Gastroesophageal sphincter (tissue), 4 donors: Measurements from ENCODE around the gene CACNG4. TPM values are rescaled to one million over a fixed set of nuclear protein-coding genes. Genes with fewer than 3 reads are reported as not detected.

Source experiments
- ATAC-seq: fragments of 150-250 bp; one replicate; pipeline ENCODE4 v1.9.1; 2016; ENCODE audit warnings: mild to moderate bottlenecking, moderate library complexity
- H3K27ac ChIP-seq, 4 donors: fragments of 200-600 bp; sonication (generic) in 3 of 4; 1 replicate in 3 of 4; 2 replicates in 1 of 4; pipeline ENCODE4 v1.5.1; 2016 to 2019
- H3K27me3 ChIP-seq: fragments of 200-600 bp; sonication (generic); one replicate; pipeline ENCODE4 v1.5.1; 2019
- H3K36me3 ChIP-seq, 2 donors: fragments of 200-600 bp; sonication (generic); one replicate each; pipeline ENCODE4 v1.5.1; 2019; ENCODE audit warnings: control low read depth in 1 of 2
- H3K4me1 ChIP-seq, 3 donors: fragments of 200-600 bp; sonication (generic); 1 replicate in 2 of 3; 2 replicates in 1 of 3; pipeline ENCODE4 v1.5.1; 2016 to 2019; ENCODE audit warnings: control low read depth in 2 of 3
- H3K4me3 ChIP-seq, 2 donors: fragments of 200-600 bp; sonication (generic); one replicate each; pipeline ENCODE4 v1.5.1; 2019; ENCODE audit warnings: mild to moderate bottlenecking in 1 of 2, moderate library complexity in 1 of 2
- H3K9me3 ChIP-seq, 3 donors: fragments of 200-600 bp; sonication (generic); one replicate each; pipeline ENCODE4 v1.5.1; 2017 to 2019; ENCODE audit warnings: control low read depth in 2 of 3
- EP300 ChIP-seq: sonication (generic); formaldehyde crosslinking; IDR thresholded peaks from one replicate; pipeline ENCODE4 v1.6.1; 2017; ENCODE audit warnings: antibody characterized with exemption, mild to moderate bottlenecking
- POLR2A ChIP-seq, 2 donors: fragments of 450-650 bp; IDR thresholded peaks; one replicate each; pipeline ENCODE4 v1.6.1; 2017; ENCODE audit warnings: antibody characterized with exemption in 2 of 2, mild to moderate bottlenecking in 2 of 2, moderate library complexity in 1 of 2
- POLR2AphosphoS5 ChIP-seq: sonication (generic); formaldehyde crosslinking; IDR thresholded peaks from one replicate; pipeline ENCODE4 v1.6.1; 2017; ENCODE audit warnings: antibody characterized with exemption
- WGBS, 2 donors: methylation state at CpG; one replicate each; pipeline ENCODE4 v1.1.5; 2018; ENCODE audit warnings: low coverage in 1 of 2; 5-methylcytosine and 5-hydroxymethylcytosine counted together
- total RNA-seq, 4 donors: library from RNA; depleted of rRNA; stranded (reverse); fragments of >200 nt; gene quantifications; one replicate each; pipeline ENCODE4 v1.1.0, GENCODE V29; 2016
- TF ChIP-seq, protein P1 (sequence below), 4 experiments: fragments of 200-600 bp in 2 of 4; fragments of 450-650 bp in 2 of 4; sonication (generic) in 1 of 4; IDR thresholded peaks; one replicate each; pipeline ENCODE4 v1.5.1; 2017 to 2019; ENCODE audit warnings: antibody characterized with exemption in 4 of 4, mild to moderate bottlenecking in 2 of 4, moderate library complexity in 2 of 4

The CACNG4 gene
- total RNA-seq, 4 donors from 2014 or later: 0.13 to 13.5 (median 2.1) TPM; not detected in 1

DNA sequence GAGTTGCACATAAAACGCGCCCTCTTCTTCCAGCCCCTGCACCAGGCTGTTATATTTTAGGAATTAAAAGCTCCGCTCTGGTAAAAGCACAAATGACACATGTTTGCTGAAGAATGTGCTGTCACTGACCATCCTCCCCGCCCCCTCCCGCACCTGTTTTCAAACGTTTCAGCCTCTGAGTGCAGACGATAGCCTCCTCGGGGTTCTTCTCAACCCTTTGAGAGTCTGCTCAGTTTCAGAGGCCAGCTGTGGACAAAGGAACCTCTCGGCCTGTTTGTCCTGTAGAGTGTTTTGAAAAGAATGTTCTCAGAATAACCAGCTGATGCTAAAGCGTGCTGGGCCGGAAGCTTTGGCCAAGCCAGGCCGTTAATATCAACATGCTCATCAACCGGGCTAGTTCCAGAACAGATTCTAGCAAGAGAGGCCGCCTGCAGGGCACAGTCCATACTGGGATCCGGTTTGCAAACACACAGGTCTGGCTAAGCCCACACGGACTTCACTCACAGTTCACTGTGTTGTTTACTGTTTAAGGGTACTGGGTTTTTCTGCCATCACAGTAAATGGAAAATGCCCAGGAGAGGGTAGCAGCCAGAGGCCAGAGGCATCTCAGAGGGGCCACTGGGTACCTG lies 6.4 kb upstream of the CACNG4 start:
- peak; percentile 84 for ATAC-seq

DNA sequence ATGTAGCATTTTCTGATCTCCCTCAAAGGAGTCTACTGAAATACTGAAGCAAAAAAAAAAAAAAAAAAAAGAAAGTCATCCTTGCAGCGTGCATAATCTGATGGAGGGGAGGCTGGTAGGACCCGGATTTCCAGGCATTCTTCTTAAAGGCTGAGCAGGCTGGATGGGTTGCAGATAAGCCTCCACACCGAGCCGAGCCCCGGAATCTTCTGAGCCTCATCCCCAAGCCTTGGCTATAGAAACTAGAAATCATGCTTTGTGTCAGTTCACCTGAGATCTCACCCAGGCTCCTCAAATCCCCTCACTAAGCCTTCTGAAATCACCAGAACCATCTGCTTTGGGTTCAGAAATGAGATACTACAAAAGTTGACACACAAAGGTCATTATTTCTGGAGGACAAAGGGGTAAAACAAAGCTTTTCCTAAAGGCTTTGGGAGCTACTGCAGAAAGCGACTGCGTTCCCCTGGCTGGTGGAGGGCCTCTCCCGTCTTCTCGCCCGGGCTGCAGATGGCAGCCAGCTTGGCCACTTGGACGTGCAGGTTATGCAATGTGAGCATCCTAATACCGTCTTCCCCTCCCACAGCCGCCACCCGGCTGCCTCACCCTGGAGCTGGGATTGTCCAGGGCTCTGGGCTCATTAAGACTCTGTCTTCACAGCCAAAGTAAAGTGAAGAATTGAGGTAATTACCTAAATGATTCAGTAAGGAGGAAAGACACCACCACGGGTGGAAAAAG lies 4.7 kb upstream of the CACNG4 start:
- H3K36me3 ChIP-seq: no peaks in the 10 kb centered on the region
- TF ChIP-seq EP300 (no peak), POLR2A (IDR thresholded peaks at IDR 0.05) (no peak), POLR2AphosphoS5 (no peak)
- TF ChIP-seq, protein P1, sequence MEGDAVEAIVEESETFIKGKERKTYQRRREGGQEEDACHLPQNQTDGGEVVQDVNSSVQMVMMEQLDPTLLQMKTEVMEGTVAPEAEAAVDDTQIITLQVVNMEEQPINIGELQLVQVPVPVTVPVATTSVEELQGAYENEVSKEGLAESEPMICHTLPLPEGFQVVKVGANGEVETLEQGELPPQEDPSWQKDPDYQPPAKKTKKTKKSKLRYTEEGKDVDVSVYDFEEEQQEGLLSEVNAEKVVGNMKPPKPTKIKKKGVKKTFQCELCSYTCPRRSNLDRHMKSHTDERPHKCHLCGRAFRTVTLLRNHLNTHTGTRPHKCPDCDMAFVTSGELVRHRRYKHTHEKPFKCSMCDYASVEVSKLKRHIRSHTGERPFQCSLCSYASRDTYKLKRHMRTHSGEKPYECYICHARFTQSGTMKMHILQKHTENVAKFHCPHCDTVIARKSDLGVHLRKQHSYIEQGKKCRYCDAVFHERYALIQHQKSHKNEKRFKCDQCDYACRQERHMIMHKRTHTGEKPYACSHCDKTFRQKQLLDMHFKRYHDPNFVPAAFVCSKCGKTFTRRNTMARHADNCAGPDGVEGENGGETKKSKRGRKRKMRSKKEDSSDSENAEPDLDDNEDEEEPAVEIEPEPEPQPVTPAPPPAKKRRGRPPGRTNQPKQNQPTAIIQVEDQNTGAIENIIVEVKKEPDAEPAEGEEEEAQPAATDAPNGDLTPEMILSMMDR (IDR thresholded peaks at IDR 0.05): no peak
- no peaks in the 10 kb centered on the region for H3K9me3 ChIP-seq
- 80 to 88% methylated on average over 5 to 12 of the region's 15 CpGs for WGBS, 2 donors
- peaks cover 22% of the 10 kb centered on the region for H3K27me3 ChIP-seq
- no peak for ATAC-seq
- H3K27ac ChIP-seq: no peak overlapping the region
- H3K4me1 ChIP-seq: peaks cover 0 to 27% (median 0%) of the 10 kb centered on the region in 3 donors
- no peak overlapping the region for H3K4me3 ChIP-seq

More for the DNA sequence above, 6.4 kb upstream of the CACNG4 start:
- TF ChIP-seq, protein P1 (IDR thresholded peaks at IDR 0.05): peak in 2 of 4 experiments; percentile 20 to 30
- TF ChIP-seq POLR2AphosphoS5: peak; percentile 66
- no peak for TF ChIP-seq POLR2A (IDR thresholded peaks at IDR 0.05)
- no peak for TF ChIP-seq EP300
- H3K36me3 ChIP-seq: no peaks in the 10 kb centered on the region
- peaks cover 8% of the 10 kb centered on the region for H3K27me3 ChIP-seq
- H3K4me1 ChIP-seq: peaks cover 0 to 30% (median 0%) of the 10 kb centered on the region in 3 donors
- peak overlapping the region; percentile 70 to 82 (median 80) for H3K27ac ChIP-seq
- H3K9me3 ChIP-seq: no peaks in the 10 kb centered on the region
- 23 to 68% methylated on average over 5 to 9 of the region's 16 CpGs for WGBS, 2 donors
- no peak overlapping the region for H3K4me3 ChIP-seq

DNA sequence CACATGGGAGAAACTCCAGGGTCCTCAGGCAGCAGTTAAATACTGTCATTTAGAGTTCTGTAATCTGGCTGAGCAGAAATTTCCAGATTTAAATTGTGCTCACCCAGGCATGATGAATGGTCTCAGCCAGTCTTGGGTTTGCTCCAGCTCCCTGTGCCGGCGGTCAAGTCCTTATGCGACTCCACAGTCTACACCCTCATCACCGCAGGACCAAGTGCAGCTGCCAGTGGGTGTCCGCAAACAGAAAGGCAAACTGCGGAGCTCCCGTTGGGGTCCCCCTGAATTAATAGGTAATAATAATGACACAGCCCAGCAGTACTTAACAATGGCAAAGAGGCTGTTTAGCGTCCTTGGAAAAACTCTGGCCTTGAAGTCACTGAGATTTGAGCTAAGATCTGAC lies 3.9 kb upstream of the CACNG4 start:
- Histone ChIP-seq H3K27me3 (peaks cover 30% of the 10 kb centered on the region), H3K27ac (no peak overlapping the region), H3K4me3 (no peak overlapping the region), H3K9me3 (no peaks in the 10 kb centered on the region), H3K4me1 (peaks cover 0 to 35% (median 7%) of the 10 kb centered on the region in 3 donors), H3K36me3 (no peaks in the 10 kb centered on the region)
- ATAC-seq: no peak
- TF ChIP-seq POLR2AphosphoS5 (no peak), POLR2A (IDR thresholded peaks at IDR 0.05) (no peak)
- TF ChIP-seq, protein P1 (IDR thresholded peaks at IDR 0.05): no peak
- WGBS, 2 donors: 62% methylated on average over 6 of the region's 8 CpGs; no CpG with 5 or more reads in 1 of the 2 donors

DNA sequence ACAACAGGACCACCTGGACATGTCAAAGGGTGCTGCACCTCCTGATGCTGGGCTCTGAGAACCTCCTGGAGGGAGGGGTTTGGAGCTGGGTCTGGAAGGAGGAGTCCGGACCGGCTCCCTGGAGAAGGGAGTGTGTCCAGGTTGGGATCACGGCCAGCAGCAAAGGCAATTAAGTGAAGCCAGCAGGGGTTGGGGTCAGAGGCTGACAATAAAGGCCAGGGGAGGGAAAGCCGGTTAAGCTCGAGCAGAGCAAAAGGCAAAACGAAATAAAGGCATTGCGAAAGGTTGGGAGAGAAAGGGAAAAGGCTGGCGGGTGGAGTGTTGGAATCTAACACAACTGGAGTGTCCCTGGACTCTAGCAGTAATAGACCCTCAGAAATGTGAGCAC lies 992 bp upstream of the CACNG4 start:
- 39% methylated on average over 7 of the region's 8 CpGs; no CpG with 5 or more reads in 1 of the 2 donors for WGBS, 2 donors
- Histone ChIP-seq H3K4me1 (peaks cover 0 to 32% (median 13%) of the 10 kb centered on the region in 3 donors), H3K9me3 (no peaks in the 10 kb centered on the region), H3K4me3 (no peak overlapping the region), H3K36me3 (no peaks in the 10 kb centered on the region), H3K27me3 (peaks cover 59% of the 10 kb centered on the region), H3K27ac (peak overlapping the region in 1 of 4 donors; percentile 46)
- TF ChIP-seq POLR2AphosphoS5 (no peak), EP300 (no peak), POLR2A (IDR thresholded peaks at IDR 0.05) (no peak)
- TF ChIP-seq, protein P1 (IDR thresholded peaks at IDR 0.05): no peak
- no peak for ATAC-seq
